Keratinocyte (primary cell): ENCODE data around the gene EMCN. TPM values are rescaled to one million over a fixed set of nuclear protein-coding genes. Genes with fewer than 3 reads are reported as not detected.

ENCODE experiments used
- DNase-seq: peaks from one replicate; pipeline ENCODE4 v3.0.0-alpha.2; 2011; ENCODE audit warnings: low read depth, missing footprints, low spot score
- FAIRE-seq: peaks from 2 replicates; lab custom pipeline; 2011; peaks lifted over from hg19 to GRCh38; lab: Jason Lieb, UNC
- H2AFZ ChIP-seq: 2 replicates; pipeline ENCODE4 v1.6.0; 2012; ENCODE audit warnings: low read length, control low read depth, inconsistent platforms; ENCODE audit not compliant: control insufficient read depth
- H3K27ac ChIP-seq: 2 replicates; pipeline ENCODE4 v1.5.1; 2011; ENCODE audit warnings: low read length; ENCODE audit not compliant: control insufficient read depth, insufficient read depth
- H3K27me3 ChIP-seq: 3 replicates; pipeline ENCODE4 v1.6.0; 2011; ENCODE audit warnings: low read length; ENCODE audit not compliant: control insufficient read depth, insufficient read depth; ENCODE audit errors: extremely low read depth
- H3K36me3 ChIP-seq, 2 experiments: 2 replicates in 1 of 2; 3 replicates in 1 of 2; pipeline ENCODE4 v1.5.1; 2011; ENCODE audit warnings: low read length in 2 of 2, mild to moderate bottlenecking in 1 of 2; ENCODE audit not compliant: control insufficient read depth in 2 of 2, insufficient read depth in 2 of 2; ENCODE audit errors: extremely low read depth in 1 of 2
- H3K4me1 ChIP-seq: 3 replicates; pipeline ENCODE4 v1.5.1; 2011; ENCODE audit warnings: low read length; ENCODE audit not compliant: control insufficient read depth, insufficient read depth; ENCODE audit errors: extremely low read depth
- H3K4me2 ChIP-seq: 3 replicates; pipeline ENCODE4 v1.6.0; 2011; ENCODE audit warnings: low read depth, low read length; ENCODE audit not compliant: control insufficient read depth, insufficient read depth; ENCODE audit errors: extremely low read depth
- H3K4me3 ChIP-seq, 3 experiments: fragments of 200-600 bp in 1 of 3; sonication (generic) in 1 of 3; 2 replicates in 2 of 3; 3 replicates in 1 of 3; pipeline ENCODE4 v1.5.1; 2011 to 2016; ENCODE audit warnings: low read length in 3 of 3, mild to moderate bottlenecking in 3 of 3, control low read depth in 2 of 3, inconsistent platforms in 1 of 3, low read depth in 1 of 3, mixed read lengths in 1 of 3, mixed run types in 1 of 3, moderate library complexity in 1 of 3; ENCODE audit not compliant: control insufficient read depth in 2 of 3, insufficient read depth in 2 of 3; ENCODE audit errors: extremely low read depth in 1 of 3
- H3K79me2 ChIP-seq: 2 replicates; pipeline ENCODE4 v1.6.0; 2012; ENCODE audit warnings: low read length; ENCODE audit not compliant: control insufficient read depth, insufficient read depth
- H3K9ac ChIP-seq: 3 replicates; pipeline ENCODE4 v1.6.0; 2011; ENCODE audit warnings: low read length; ENCODE audit not compliant: control insufficient read depth, insufficient read depth; ENCODE audit errors: extremely low read depth
- H3K9me1 ChIP-seq: 3 replicates; pipeline ENCODE4 v1.6.0; 2011; ENCODE audit warnings: low read length; ENCODE audit not compliant: control insufficient read depth, insufficient read depth; ENCODE audit errors: extremely low read depth
- H3K9me3 ChIP-seq: 2 replicates; pipeline ENCODE4 v1.5.1; 2012; ENCODE audit warnings: low read depth, low read length; ENCODE audit not compliant: control insufficient read depth
- H4K20me1 ChIP-seq: 3 replicates; pipeline ENCODE4 v1.6.0; 2011; ENCODE audit warnings: low read length; ENCODE audit not compliant: control insufficient read depth, insufficient read depth; ENCODE audit errors: extremely low read depth
- CTCF ChIP-seq, 3 experiments: IDR thresholded peaks in 1 of 3; conservative IDR thresholded peaks in 1 of 3; optimal IDR thresholded peaks in 1 of 3; 2 replicates in 2 of 3; 3 replicates in 1 of 3; pipeline versions ENCODE3 to v1.5.1; 2011; ENCODE audit warnings: low read length in 3 of 3, mild to moderate bottlenecking in 3 of 3, moderate library complexity in 2 of 3, control low read depth in 1 of 3, inconsistent platforms in 1 of 3; ENCODE audit not compliant: insufficient read depth in 2 of 3; ENCODE audit errors: extremely low read depth in 1 of 3
- EZH2 ChIP-seq: IDR thresholded peaks from one replicate; pipeline ENCODE4 v1.6.1; 2012; ENCODE audit warnings: inconsistent platforms, mild to moderate bottlenecking, low read length, moderate library complexity
- dilution Hi-C: fragments of 300-500 bp; cut with MboI; formaldehyde crosslinking; loops from one replicate; pipeline ENCODE4 v1.7.0; 2020; ENCODE audit warnings: low sequenced_read_pairs; ENCODE audit not compliant: extremely low pct_ligation_motif_present
- polyA plus RNA-seq, 5 experiments: library from polyadenylated mRNA; depleted of rRNA in 3 of 5; stranded (reverse) in 3 of 5; stranded (forward) in 1 of 5; unstranded in 1 of 5; fragments of >200 nt; gene quantifications; 1 replicate in 1 of 5; 2 replicates in 3 of 5; 3 replicates in 1 of 5; pipeline versions ENCODE4 v1.2.1 to v1.2.3, GENCODE V29; 2011 to 2012; ENCODE audit warnings: missing spikeins in 2 of 5, low read depth in 1 of 5, low replicate concordance in 1 of 5

Gene EMCN
- polyA plus RNA-seq, 1 donor (not counting 4 experiments of a cell fraction or from before 2014, with no cell fraction given) = not detected

DNA sequence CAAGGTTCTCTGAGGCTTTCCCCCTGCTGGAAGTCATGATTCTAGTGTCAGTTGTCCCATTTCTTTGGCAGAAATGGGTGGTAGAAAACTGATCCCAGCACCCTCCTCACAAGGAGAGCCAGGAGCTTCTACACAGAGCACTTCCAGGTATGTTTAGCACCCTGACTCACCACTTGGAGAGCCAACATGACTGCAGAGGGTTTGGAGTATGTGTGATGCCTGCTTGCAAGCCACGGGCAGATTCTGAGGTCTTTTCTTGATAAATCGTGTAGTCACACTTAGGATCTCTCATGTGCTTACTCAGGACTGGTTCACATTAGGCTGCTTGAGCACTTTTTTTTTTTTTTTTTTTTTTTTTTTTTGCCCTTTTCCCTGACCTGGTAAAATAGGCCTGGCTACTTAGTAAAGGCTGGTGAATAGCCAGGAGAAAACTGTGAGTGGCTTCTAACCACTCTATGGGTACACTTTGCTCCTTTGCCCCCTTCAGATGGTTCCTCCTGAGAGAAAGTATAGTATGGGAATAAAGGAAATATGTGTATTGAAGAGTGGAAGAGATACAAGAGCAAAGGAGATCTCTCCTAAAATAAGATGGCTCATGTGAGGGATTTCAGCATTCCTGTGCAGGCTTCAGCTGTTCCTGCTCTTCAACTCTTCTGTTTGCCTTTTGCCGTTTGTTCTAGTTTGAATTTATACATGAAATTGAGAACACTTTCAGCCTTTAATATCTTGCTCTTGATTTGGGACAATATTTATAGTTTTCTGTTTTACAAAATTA, 103.6 kb downstream of the EMCN start:
- dilution Hi-C loops = no loop called here
- Histone ChIP-seq H2AFZ (no peak overlapping the region), H3K9ac (no peak overlapping the region), H3K27me3 (no peaks in the 10 kb centered on the region), H3K36me3 (no peaks in the 10 kb centered on the region), H3K4me2 (no peak overlapping the region), H3K9me3 (no peaks in the 10 kb centered on the region), H3K27ac (no peak overlapping the region), H3K4me1 (no peaks in the 10 kb centered on the region), H3K4me3 (no peak overlapping the region), H3K9me1 (no peaks in the 10 kb centered on the region), H3K79me2 (no peaks in the 10 kb centered on the region), H4K20me1 (no peaks in the 10 kb centered on the region)
- FAIRE-seq (no peak), DNase-seq (no peak)
- TF ChIP-seq EZH2 (no peak), CTCF (optimal IDR thresholded peaks at IDR 0.05 in 1 of 3, IDR thresholded peaks at IDR 0.05 in 1 of 3, conservative IDR thresholded peaks at IDR 0.05 in 1 of 3; ENCODE audit: extremely low read depth in 1 of 3, insufficient read depth in 2 of 3, low read length in 3 of 3) (no peak)

DNA sequence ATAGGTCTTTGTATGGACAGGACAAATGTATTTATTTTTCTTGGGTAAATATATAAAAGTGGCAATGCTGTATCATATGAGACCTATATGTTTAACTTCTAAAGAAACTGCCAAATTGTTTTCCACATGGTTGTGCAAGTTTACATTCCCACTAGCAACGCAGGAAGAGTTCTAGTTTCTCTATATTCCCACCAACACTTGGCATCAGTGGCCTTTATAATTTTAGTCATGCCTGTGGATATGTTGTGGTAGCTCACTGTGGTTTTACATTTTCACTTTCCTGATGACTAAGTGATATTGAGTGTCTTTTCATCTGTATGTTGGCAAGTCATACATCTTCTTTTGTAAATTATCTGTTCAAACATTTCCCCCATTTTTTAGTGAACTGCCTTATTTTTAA, 126.0 kb downstream of the EMCN start:
- no peak overlapping the region for H2AFZ ChIP-seq
- H3K27ac ChIP-seq = no peak overlapping the region
- no peak overlapping the region for H3K9ac ChIP-seq
- no peak overlapping the region for H3K4me2 ChIP-seq
- DNase-seq = peak; percentile 2
- no peaks in the 10 kb centered on the region for H4K20me1 ChIP-seq
- H3K36me3 ChIP-seq = no peaks in the 10 kb centered on the region
- dilution Hi-C loops = no loop called here
- H3K79me2 ChIP-seq = no peaks in the 10 kb centered on the region
- TF ChIP-seq CTCF (optimal IDR thresholded peaks at IDR 0.05 in 1 of 3, IDR thresholded peaks at IDR 0.05 in 1 of 3, conservative IDR thresholded peaks at IDR 0.05 in 1 of 3; ENCODE audit: extremely low read depth in 1 of 3, insufficient read depth in 2 of 3, low read length in 3 of 3) (no peak), EZH2 (no peak)
- no peaks in the 10 kb centered on the region for H3K9me1 ChIP-seq
- H3K4me3 ChIP-seq = no peak overlapping the region
- FAIRE-seq = peak; percentile 41
- H3K27me3 ChIP-seq = peaks cover 40% of the 10 kb centered on the region
- H3K4me1 ChIP-seq = no peaks in the 10 kb centered on the region
- H3K9me3 ChIP-seq = no peaks in the 10 kb centered on the region
